HG03108 (cell line): ENCODE measurements around the gene MAPKAP1.
A peak's percentile ranks its signal among the peaks of the same experiment; 100 is the strongest.

Experiments
- ATAC-seq: cut with Tn5 transposase; IDR thresholded peaks from one replicate; pipeline ENCODE4 v1.9.1; 2021; ENCODE audit warnings: moderate library complexity; ENCODE audit not compliant: unreplicated experiment

The MAPKAP1 gene

GRCh38 chr9:125646217-125646616 lies 60.8 kb downstream of the MAPKAP1 start:
- ATAC-seq, result peak; percentile 5

- no peak for ATAC-seq
Measured at GRCh38 chr9:125644819-125645507, 62.0 kb downstream of the MAPKAP1 start.

GRCh38 chr9:125642311-125642710 lies 64.7 kb downstream of the MAPKAP1 start:
- no peak for ATAC-seq

GRCh38 chr9:125639057-125639456 lies 68.0 kb downstream of the MAPKAP1 start:
- no peak for ATAC-seq

- ATAC-seq, result no peak
Measured at GRCh38 chr9:125638239-125639045, 68.6 kb downstream of the MAPKAP1 start.

GRCh38 chr9:125637241-125637640 lies 69.8 kb downstream of the MAPKAP1 start:
- ATAC-seq, result no peak

- no peak for ATAC-seq
Measured at GRCh38 chr9:125635888-125636287, 71.1 kb downstream of the MAPKAP1 start.

GRCh38 chr9:125634040-125634717 lies 72.8 kb downstream of the MAPKAP1 start:
- ATAC-seq, result no peak

GRCh38 chr9:125633116-125633745 lies 73.8 kb downstream of the MAPKAP1 start:
- ATAC-seq, result no peak

- peak; percentile 50 for ATAC-seq
Measured at GRCh38 chr9:125632321-125633115, 74.5 kb downstream of the MAPKAP1 start.

- ATAC-seq, result no peak
Measured at GRCh38 chr9:125631391-125632085, 75.5 kb downstream of the MAPKAP1 start.

GRCh38 chr9:125630436-125630835 lies 76.6 kb downstream of the MAPKAP1 start:
- no peak for ATAC-seq

- ATAC-seq, result no peak
Measured at GRCh38 chr9:125629446-125629845, 77.6 kb downstream of the MAPKAP1 start.

GRCh38 chr9:125626187-125626586 lies 80.8 kb downstream of the MAPKAP1 start:
- ATAC-seq, result no peak

- no peak for ATAC-seq
Measured at GRCh38 chr9:125621170-125621569, 85.8 kb downstream of the MAPKAP1 start.

GRCh38 chr9:125620216-125620615 lies 86.8 kb downstream of the MAPKAP1 start:
- ATAC-seq, result no peak

- no peak for ATAC-seq
Measured at GRCh38 chr9:125617087-125617486, 89.9 kb downstream of the MAPKAP1 start.

GRCh38 chr9:125613141-125613540 lies 93.9 kb downstream of the MAPKAP1 start:
- ATAC-seq, result no peak

- no peak for ATAC-seq
Measured at GRCh38 chr9:125612616-125613015, 94.4 kb downstream of the MAPKAP1 start.
